ENCODE data around the gene RNF138.

Gene RNF138

GRCh38 chr18:32091724-32092421 lies at the start of gene RNF138:
TSS of gene RNF138 (plus strand) at chr18:32091874. CDS start at chr18:32092777, 903 bp downstream.
- Histone ChIP-seq H3K9ac (ENCODE audit: low read depth, low read length) (peak within 1 kb of the TSS; percentile 94), H3K4me3 (ENCODE audit: low read depth, low read length) (peak within 1 kb of the TSS; percentile 86), H3K36me3 (ENCODE audit: control insufficient read depth, insufficient read depth, low read length) (no peaks in the 10 kb centered on the region), H3K4me1 (ENCODE audit: control insufficient read depth, insufficient read depth, low read length) (peaks cover 12% of the 10 kb centered on the region), H3K9me3 (ENCODE audit: control insufficient read depth, insufficient read depth, low read length) (no peaks in the 10 kb centered on the region), H3K27me3 (ENCODE audit: control insufficient read depth, insufficient read depth, low read length) (no peaks in the 10 kb centered on the region)

- Histone ChIP-seq H3K36me3 (ENCODE audit: control insufficient read depth, insufficient read depth, low read length) (peaks cover 13% of the 10 kb centered on the region), H3K4me3 (ENCODE audit: low read depth, low read length) (no peak overlapping the region), H3K4me1 (ENCODE audit: control insufficient read depth, insufficient read depth, low read length) (no peaks in the 10 kb centered on the region), H3K9ac (ENCODE audit: low read depth, low read length) (no peak overlapping the region), H3K27me3 (ENCODE audit: control insufficient read depth, insufficient read depth, low read length) (no peaks in the 10 kb centered on the region), H3K9me3 (ENCODE audit: control insufficient read depth, insufficient read depth, low read length) (no peaks in the 10 kb centered on the region)
Observed at GRCh38 chr18:32042337-32042736, 49.3 kb upstream of the RNF138 start.

GRCh38 chr18:32048507-32049091 lies 43.1 kb upstream of the RNF138 start:
- Histone ChIP-seq H3K9ac (ENCODE audit: low read depth, low read length) (no peak overlapping the region), H3K27me3 (ENCODE audit: control insufficient read depth, insufficient read depth, low read length) (no peaks in the 10 kb centered on the region), H3K36me3 (ENCODE audit: control insufficient read depth, insufficient read depth, low read length) (peaks cover 4% of the 10 kb centered on the region), H3K4me1 (ENCODE audit: control insufficient read depth, insufficient read depth, low read length) (no peaks in the 10 kb centered on the region), H3K4me3 (ENCODE audit: low read depth, low read length) (no peak overlapping the region), H3K9me3 (ENCODE audit: control insufficient read depth, insufficient read depth, low read length) (no peaks in the 10 kb centered on the region)

- peaks cover 2% of the 10 kb centered on the region for H3K36me3 ChIP-seq (ENCODE audit: control insufficient read depth, insufficient read depth, low read length)
- no peaks in the 10 kb centered on the region for H3K27me3 ChIP-seq (ENCODE audit: control insufficient read depth, insufficient read depth, low read length)
- no peak overlapping the region for H3K9ac ChIP-seq (ENCODE audit: low read depth, low read length)
- no peaks in the 10 kb centered on the region for H3K9me3 ChIP-seq (ENCODE audit: control insufficient read depth, insufficient read depth, low read length)
- no peak overlapping the region for H3K4me3 ChIP-seq (ENCODE audit: low read depth, low read length)
- H3K4me1 ChIP-seq (ENCODE audit: control insufficient read depth, insufficient read depth, low read length) = no peaks in the 10 kb centered on the region
Observed at GRCh38 chr18:32049393-32050171, 42.1 kb upstream of the RNF138 start.

GRCh38 chr18:32056613-32057358 lies 34.9 kb upstream of the RNF138 start:
- Histone ChIP-seq H3K9ac (ENCODE audit: low read depth, low read length) (no peak overlapping the region), H3K36me3 (ENCODE audit: control insufficient read depth, insufficient read depth, low read length) (no peaks in the 10 kb centered on the region), H3K27me3 (ENCODE audit: control insufficient read depth, insufficient read depth, low read length) (no peaks in the 10 kb centered on the region), H3K9me3 (ENCODE audit: control insufficient read depth, insufficient read depth, low read length) (no peaks in the 10 kb centered on the region), H3K4me1 (ENCODE audit: control insufficient read depth, insufficient read depth, low read length) (peaks cover 5% of the 10 kb centered on the region), H3K4me3 (ENCODE audit: low read depth, low read length) (no peak overlapping the region)

GRCh38 chr18:32057624-32058165 lies 34.0 kb upstream of the RNF138 start:
- Histone ChIP-seq H3K27me3 (ENCODE audit: control insufficient read depth, insufficient read depth, low read length) (no peaks in the 10 kb centered on the region), H3K9me3 (ENCODE audit: control insufficient read depth, insufficient read depth, low read length) (no peaks in the 10 kb centered on the region), H3K36me3 (ENCODE audit: control insufficient read depth, insufficient read depth, low read length) (no peaks in the 10 kb centered on the region), H3K9ac (ENCODE audit: low read depth, low read length) (no peak overlapping the region), H3K4me3 (ENCODE audit: low read depth, low read length) (no peak overlapping the region), H3K4me1 (ENCODE audit: control insufficient read depth, insufficient read depth, low read length) (peaks cover 5% of the 10 kb centered on the region)

GRCh38 chr18:32060026-32060425 lies 31.6 kb upstream of the RNF138 start:
- Histone ChIP-seq H3K36me3 (ENCODE audit: control insufficient read depth, insufficient read depth, low read length) (no peaks in the 10 kb centered on the region), H3K27me3 (ENCODE audit: control insufficient read depth, insufficient read depth, low read length) (no peaks in the 10 kb centered on the region), H3K9ac (ENCODE audit: low read depth, low read length) (no peak overlapping the region), H3K4me1 (ENCODE audit: control insufficient read depth, insufficient read depth, low read length) (peaks cover 5% of the 10 kb centered on the region), H3K4me3 (ENCODE audit: low read depth, low read length) (no peak overlapping the region), H3K9me3 (ENCODE audit: control insufficient read depth, insufficient read depth, low read length) (no peaks in the 10 kb centered on the region)

- Histone ChIP-seq H3K4me3 (ENCODE audit: low read depth, low read length) (no peak overlapping the region), H3K9ac (ENCODE audit: low read depth, low read length) (no peak overlapping the region), H3K36me3 (ENCODE audit: control insufficient read depth, insufficient read depth, low read length) (no peaks in the 10 kb centered on the region), H3K4me1 (ENCODE audit: control insufficient read depth, insufficient read depth, low read length) (no peaks in the 10 kb centered on the region), H3K9me3 (ENCODE audit: control insufficient read depth, insufficient read depth, low read length) (no peaks in the 10 kb centered on the region), H3K27me3 (ENCODE audit: control insufficient read depth, insufficient read depth, low read length) (no peaks in the 10 kb centered on the region)
Observed at GRCh38 chr18:32067375-32068167, 24.1 kb upstream of the RNF138 start.

GRCh38 chr18:32072321-32072720 lies 19.4 kb upstream of the RNF138 start:
- H3K9me3 ChIP-seq (ENCODE audit: control insufficient read depth, insufficient read depth, low read length) = no peaks in the 10 kb centered on the region
- H3K4me3 ChIP-seq (ENCODE audit: low read depth, low read length) = no peak overlapping the region
- H3K9ac ChIP-seq (ENCODE audit: low read depth, low read length) = no peak overlapping the region
- H3K27me3 ChIP-seq (ENCODE audit: control insufficient read depth, insufficient read depth, low read length) = no peaks in the 10 kb centered on the region
- no peaks in the 10 kb centered on the region for H3K4me1 ChIP-seq (ENCODE audit: control insufficient read depth, insufficient read depth, low read length)
- no peaks in the 10 kb centered on the region for H3K36me3 ChIP-seq (ENCODE audit: control insufficient read depth, insufficient read depth, low read length)

- no peaks in the 10 kb centered on the region for H3K9me3 ChIP-seq (ENCODE audit: control insufficient read depth, insufficient read depth, low read length)
- no peak overlapping the region for H3K4me3 ChIP-seq (ENCODE audit: low read depth, low read length)
- no peak overlapping the region for H3K9ac ChIP-seq (ENCODE audit: low read depth, low read length)
- H3K27me3 ChIP-seq (ENCODE audit: control insufficient read depth, insufficient read depth, low read length) = no peaks in the 10 kb centered on the region
- no peaks in the 10 kb centered on the region for H3K36me3 ChIP-seq (ENCODE audit: control insufficient read depth, insufficient read depth, low read length)
- no peaks in the 10 kb centered on the region for H3K4me1 ChIP-seq (ENCODE audit: control insufficient read depth, insufficient read depth, low read length)
Observed at GRCh38 chr18:32074206-32074605, 17.5 kb upstream of the RNF138 start.

GRCh38 chr18:32078845-32079244 lies 12.8 kb upstream of the RNF138 start:
- no peak overlapping the region for H3K4me3 ChIP-seq (ENCODE audit: low read depth, low read length)

More at GRCh38 chr18:32078845-32079244, 12.8 kb upstream of the RNF138 start:
- Histone ChIP-seq H3K9ac (ENCODE audit: low read depth, low read length) (no peak overlapping the region), H3K4me1 (ENCODE audit: control insufficient read depth, insufficient read depth, low read length) (no peaks in the 10 kb centered on the region), H3K27me3 (ENCODE audit: control insufficient read depth, insufficient read depth, low read length) (no peaks in the 10 kb centered on the region), H3K9me3 (ENCODE audit: control insufficient read depth, insufficient read depth, low read length) (no peaks in the 10 kb centered on the region), H3K36me3 (ENCODE audit: control insufficient read depth, insufficient read depth, low read length) (no peaks in the 10 kb centered on the region)

All from iPS-15b (cell line).